Measurements from ENCODE around the gene PRKN. TPM values are rescaled to one million over a fixed set of nuclear protein-coding genes. Genes with fewer than 3 reads are reported as not detected.

PRKN gene
- total RNA-seq, 1 experiment from 2014 or later = 0.46 TPM

GRCh38 chr6:161634916-161635315, 1092.7 kb downstream of the PRKN start:
- in situ Hi-C loops (cut with HindIII; ENCODE audit: low pct_unique_long_range_greater_than_20kb, low sequenced_read_pairs) = no loop called here
- POLR2A ChIA-PET = no interaction called here
- Histone ChIP-seq H3K27me3 (ENCODE audit: control insufficient read depth, insufficient read depth, low read length) (no peaks in the 10 kb centered on the region), H3K36me3 (ENCODE audit: control insufficient read depth, insufficient read depth, low read length) (no peaks in the 10 kb centered on the region), H3K27ac (ENCODE audit: low read length) (no peak overlapping the region), H3K9me3 (ENCODE audit: control insufficient read depth, insufficient read depth, low read depth, low read length) (no peaks in the 10 kb centered on the region), H3K4me1 (ENCODE audit: control insufficient read depth, insufficient read depth, low read length) (no peaks in the 10 kb centered on the region), H3K4me3 (ENCODE audit: low read depth in 2 of 2, low read length in 2 of 2) (no peak overlapping the region)
- DNase-seq (ENCODE audit: low read depth, low spot score) = no peak
- TF ChIP-seq REST (IDR thresholded peaks at IDR 0.05; ENCODE audit: insufficient read depth in 1 of 2, low read depth in 2 of 2, low read length in 1 of 2) (no peak), POLR2AphosphoS5 (IDR thresholded peaks at IDR 0.05; ENCODE audit: low read depth, low read length) (no peak)
- ATAC-seq = no peak
- intact Hi-C loops (cut with micrococcal nuclease; ENCODE audit: unreplicated experiment) = no loop called here
- CTCF ChIA-PET = no interaction called here
- BruUV-seq (replicated peaks) = no TSS peak

- Histone ChIP-seq H3K36me3 (ENCODE audit: control insufficient read depth, insufficient read depth, low read length) (no peaks in the 10 kb centered on the region), H3K9me3 (ENCODE audit: control insufficient read depth, insufficient read depth, low read depth, low read length) (no peaks in the 10 kb centered on the region), H3K27ac (ENCODE audit: low read length) (no peak overlapping the region), H3K27me3 (ENCODE audit: control insufficient read depth, insufficient read depth, low read length) (no peaks in the 10 kb centered on the region), H3K4me1 (ENCODE audit: control insufficient read depth, insufficient read depth, low read length) (no peaks in the 10 kb centered on the region), H3K4me3 (ENCODE audit: low read depth in 2 of 2, low read length in 2 of 2) (no peak overlapping the region)
- in situ Hi-C loops (cut with HindIII; ENCODE audit: low pct_unique_long_range_greater_than_20kb, low sequenced_read_pairs) (no loop called here), intact Hi-C loops (cut with micrococcal nuclease; ENCODE audit: unreplicated experiment) (no loop called here)
- ChIA-PET CTCF (no interaction called here), POLR2A (no interaction called here)
- no TSS peak for BruUV-seq (replicated peaks)
- no peak for ATAC-seq
- DNase-seq (ENCODE audit: low read depth, low spot score) = no peak
- no peak for TF ChIP-seq POLR2AphosphoS5 (IDR thresholded peaks at IDR 0.05; ENCODE audit: low read depth, low read length)
- TF ChIP-seq REST (IDR thresholded peaks at IDR 0.05; ENCODE audit: insufficient read depth in 1 of 2, low read depth in 2 of 2, low read length in 1 of 2) = no peak
- no peak for TF ChIP-seq SIN3A (IDR thresholded peaks at IDR 0.05; ENCODE audit: borderline replicate concordance, insufficient read depth, low read depth, low read length)
- TF ChIP-seq TCF7L2 (IDR thresholded peaks at IDR 0.05; ENCODE audit: low read depth, low read length) = no peak
- TF ChIP-seq CTCF (IDR thresholded peaks at IDR 0.05) = no peak
Measured at GRCh38 chr6:161631676-161632194, 1095.8 kb downstream of the PRKN start.
